ENCODE results near the gene DKC1. TPM values are rescaled to one million over a fixed set of nuclear protein-coding genes. Genes with fewer than 3 reads are reported as not detected.
A peak's percentile ranks its signal among the peaks of the same experiment; 100 is the strongest.

DKC1 gene
- total and polyA plus RNA-seq, 2 of the 13 experiments (the other 11 are each of a cell fraction or from before 2014, with no cell fraction given): 61.6 to 102 TPM

DNA sequence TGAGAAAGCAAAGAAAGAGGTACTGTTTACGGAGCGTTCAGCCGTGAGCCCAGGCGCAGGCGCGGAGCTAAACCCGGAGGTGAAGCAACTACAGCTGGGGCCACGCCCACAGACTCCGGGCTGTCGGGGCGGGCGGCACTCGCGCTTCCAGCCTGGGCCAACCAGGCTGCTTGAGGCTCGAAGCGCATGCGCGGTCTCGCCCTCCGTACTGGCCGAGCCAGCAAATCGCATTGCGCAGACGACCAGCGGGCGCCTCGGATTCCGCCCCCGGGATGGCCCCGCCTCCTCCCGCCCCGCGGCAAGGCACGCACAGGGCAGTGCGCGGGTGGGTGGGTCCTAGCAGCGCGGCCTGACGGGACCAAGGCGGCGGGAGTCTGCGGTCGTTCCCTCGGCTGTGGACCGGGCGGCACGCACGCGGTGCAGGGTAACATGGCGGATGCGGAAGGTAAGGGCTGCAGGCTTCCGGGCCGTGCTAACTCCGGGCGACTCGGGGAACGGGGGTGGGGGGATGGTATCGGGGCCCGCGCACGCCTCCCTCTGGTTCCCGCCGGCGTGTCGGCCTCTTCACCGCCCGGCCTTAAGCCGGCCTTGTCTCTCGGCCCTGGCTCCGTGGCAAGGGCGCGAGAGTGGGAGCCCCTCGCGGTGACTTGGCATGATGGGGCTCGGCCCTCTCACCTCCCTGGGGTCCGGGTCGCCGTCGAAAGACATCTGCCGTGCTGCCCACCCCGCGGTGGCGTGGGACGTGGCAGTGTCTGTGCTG is at the start of gene DKC1 (continued):
- TF ChIP-seq, protein P1, sequence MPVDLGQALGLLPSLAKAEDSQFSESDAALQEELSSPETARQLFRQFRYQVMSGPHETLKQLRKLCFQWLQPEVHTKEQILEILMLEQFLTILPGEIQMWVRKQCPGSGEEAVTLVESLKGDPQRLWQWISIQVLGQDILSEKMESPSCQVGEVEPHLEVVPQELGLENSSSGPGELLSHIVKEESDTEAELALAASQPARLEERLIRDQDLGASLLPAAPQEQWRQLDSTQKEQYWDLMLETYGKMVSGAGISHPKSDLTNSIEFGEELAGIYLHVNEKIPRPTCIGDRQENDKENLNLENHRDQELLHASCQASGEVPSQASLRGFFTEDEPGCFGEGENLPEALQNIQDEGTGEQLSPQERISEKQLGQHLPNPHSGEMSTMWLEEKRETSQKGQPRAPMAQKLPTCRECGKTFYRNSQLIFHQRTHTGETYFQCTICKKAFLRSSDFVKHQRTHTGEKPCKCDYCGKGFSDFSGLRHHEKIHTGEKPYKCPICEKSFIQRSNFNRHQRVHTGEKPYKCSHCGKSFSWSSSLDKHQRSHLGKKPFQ (CRISPR knock-in tag; IDR thresholded peaks at IDR 0.05; ENCODE audit: insufficient replicate concordance): no peak
- TF ChIP-seq ZNF776 (CRISPR knock-in tag; IDR thresholded peaks at IDR 0.05) (no peak), KDM5B (CRISPR knock-in tag; IDR thresholded peaks at IDR 0.05; ENCODE audit: borderline replicate concordance) (no peak; the same call in 1 of the 2 replicates), FOXK1 (CRISPR knock-in tag; IDR thresholded peaks at IDR 0.05; ENCODE audit: borderline replicate concordance, low read depth) (peak; percentile 50; the same call in 1 of the 2 replicates), ZNF282 (IDR thresholded peaks at IDR 0.05; ENCODE audit: partially characterized antibody) (no peak), KLF6 (CRISPR knock-in tag; IDR thresholded peaks at IDR 0.05) (no peak; the same call in none of the 2 replicates), FOXJ3 (CRISPR knock-in tag; IDR thresholded peaks at IDR 0.05; ENCODE audit: borderline replicate concordance) (no peak), ZNF136 (CRISPR knock-in tag; IDR thresholded peaks at IDR 0.05; ENCODE audit: low read depth) (no peak), ZBTB20 (CRISPR knock-in tag; IDR thresholded peaks at IDR 0.05; ENCODE audit: borderline replicate concordance, low read depth) (no peak), ZNF660 (CRISPR knock-in tag; IDR thresholded peaks at IDR 0.05; ENCODE audit: borderline replicate concordance, low read depth) (no peak), MYNN (CRISPR knock-in tag; IDR thresholded peaks at IDR 0.05; ENCODE audit: low read depth) (no peak)
- TF ChIP-seq, protein P2, sequence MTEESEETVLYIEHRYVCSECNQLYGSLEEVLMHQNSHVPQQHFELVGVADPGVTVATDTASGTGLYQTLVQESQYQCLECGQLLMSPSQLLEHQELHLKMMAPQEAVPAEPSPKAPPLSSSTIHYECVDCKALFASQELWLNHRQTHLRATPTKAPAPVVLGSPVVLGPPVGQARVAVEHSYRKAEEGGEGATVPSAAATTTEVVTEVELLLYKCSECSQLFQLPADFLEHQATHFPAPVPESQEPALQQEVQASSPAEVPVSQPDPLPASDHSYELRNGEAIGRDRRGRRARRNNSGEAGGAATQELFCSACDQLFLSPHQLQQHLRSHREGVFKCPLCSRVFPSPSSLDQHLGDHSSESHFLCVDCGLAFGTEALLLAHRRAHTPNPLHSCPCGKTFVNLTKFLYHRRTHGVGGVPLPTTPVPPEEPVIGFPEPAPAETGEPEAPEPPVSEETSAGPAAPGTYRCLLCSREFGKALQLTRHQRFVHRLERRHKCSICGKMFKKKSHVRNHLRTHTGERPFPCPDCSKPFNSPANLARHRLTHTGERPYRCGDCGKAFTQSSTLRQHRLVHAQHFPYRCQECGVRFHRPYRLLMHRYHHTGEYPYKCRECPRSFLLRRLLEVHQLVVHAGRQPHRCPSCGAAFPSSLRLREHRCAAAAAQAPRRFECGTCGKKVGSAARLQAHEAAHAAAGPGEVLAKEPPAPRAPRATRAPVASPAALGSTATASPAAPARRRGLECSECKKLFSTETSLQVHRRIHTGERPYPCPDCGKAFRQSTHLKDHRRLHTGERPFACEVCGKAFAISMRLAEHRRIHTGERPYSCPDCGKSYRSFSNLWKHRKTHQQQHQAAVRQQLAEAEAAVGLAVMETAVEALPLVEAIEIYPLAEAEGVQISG (CRISPR knock-in tag; IDR thresholded peaks at IDR 0.05): peak; percentile 57; the same call in 1 of the 2 replicates
- TF ChIP-seq, protein P3, sequence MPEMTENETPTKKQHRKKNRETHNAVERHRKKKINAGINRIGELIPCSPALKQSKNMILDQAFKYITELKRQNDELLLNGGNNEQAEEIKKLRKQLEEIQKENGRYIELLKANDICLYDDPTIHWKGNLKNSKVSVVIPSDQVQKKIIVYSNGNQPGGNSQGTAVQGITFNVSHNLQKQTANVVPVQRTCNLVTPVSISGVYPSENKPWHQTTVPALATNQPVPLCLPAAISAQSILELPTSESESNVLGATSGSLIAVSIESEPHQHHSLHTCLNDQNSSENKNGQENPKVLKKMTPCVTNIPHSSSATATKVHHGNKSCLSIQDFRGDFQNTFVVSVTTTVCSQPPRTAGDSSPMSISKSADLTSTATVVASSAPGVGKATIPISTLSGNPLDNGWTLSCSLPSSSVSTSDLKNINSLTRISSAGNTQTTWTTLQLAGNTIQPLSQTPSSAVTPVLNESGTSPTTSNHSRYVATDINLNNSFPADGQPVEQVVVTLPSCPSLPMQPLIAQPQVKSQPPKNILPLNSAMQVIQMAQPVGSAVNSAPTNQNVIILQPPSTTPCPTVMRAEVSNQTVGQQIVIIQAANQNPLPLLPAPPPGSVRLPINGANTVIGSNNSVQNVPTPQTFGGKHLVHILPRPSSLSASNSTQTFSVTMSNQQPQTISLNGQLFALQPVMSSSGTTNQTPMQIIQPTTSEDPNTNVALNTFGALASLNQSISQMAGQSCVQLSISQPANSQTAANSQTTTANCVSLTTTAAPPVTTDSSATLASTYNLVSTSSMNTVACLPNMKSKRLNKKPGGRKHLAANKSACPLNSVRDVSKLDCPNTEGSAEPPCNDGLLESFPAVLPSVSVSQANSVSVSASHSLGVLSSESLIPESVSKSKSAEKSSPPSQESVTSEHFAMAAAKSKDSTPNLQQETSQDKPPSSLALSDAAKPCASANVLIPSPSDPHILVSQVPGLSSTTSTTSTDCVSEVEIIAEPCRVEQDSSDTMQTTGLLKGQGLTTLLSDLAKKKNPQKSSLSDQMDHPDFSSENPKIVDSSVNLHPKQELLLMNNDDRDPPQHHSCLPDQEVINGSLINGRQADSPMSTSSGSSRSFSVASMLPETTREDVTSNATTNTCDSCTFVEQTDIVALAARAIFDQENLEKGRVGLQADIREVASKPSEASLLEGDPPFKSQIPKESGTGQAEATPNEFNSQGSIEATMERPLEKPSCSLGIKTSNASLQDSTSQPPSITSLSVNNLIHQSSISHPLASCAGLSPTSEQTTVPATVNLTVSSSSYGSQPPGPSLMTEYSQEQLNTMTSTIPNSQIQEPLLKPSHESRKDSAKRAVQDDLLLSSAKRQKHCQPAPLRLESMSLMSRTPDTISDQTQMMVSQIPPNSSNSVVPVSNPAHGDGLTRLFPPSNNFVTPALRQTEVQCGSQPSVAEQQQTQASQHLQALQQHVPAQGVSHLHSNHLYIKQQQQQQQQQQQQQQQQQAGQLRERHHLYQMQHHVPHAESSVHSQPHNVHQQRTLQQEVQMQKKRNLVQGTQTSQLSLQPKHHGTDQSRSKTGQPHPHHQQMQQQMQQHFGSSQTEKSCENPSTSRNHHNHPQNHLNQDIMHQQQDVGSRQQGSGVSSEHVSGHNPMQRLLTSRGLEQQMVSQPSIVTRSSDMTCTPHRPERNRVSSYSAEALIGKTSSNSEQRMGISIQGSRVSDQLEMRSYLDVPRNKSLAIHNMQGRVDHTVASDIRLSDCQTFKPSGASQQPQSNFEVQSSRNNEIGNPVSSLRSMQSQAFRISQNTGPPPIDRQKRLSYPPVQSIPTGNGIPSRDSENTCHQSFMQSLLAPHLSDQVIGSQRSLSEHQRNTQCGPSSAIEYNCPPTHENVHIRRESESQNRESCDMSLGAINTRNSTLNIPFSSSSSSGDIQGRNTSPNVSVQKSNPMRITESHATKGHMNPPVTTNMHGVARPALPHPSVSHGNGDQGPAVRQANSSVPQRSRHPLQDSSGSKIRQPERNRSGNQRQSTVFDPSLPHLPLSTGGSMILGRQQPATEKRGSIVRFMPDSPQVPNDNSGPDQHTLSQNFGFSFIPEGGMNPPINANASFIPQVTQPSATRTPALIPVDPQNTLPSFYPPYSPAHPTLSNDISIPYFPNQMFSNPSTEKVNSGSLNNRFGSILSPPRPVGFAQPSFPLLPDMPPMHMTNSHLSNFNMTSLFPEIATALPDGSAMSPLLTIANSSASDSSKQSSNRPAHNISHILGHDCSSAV (CRISPR knock-in tag; IDR thresholded peaks at IDR 0.05; ENCODE audit: borderline replicate concordance): no peak

Data from HepG2 (cell line).